Measurements from ENCODE around the gene SETD3.

The SETD3 gene

DNA sequence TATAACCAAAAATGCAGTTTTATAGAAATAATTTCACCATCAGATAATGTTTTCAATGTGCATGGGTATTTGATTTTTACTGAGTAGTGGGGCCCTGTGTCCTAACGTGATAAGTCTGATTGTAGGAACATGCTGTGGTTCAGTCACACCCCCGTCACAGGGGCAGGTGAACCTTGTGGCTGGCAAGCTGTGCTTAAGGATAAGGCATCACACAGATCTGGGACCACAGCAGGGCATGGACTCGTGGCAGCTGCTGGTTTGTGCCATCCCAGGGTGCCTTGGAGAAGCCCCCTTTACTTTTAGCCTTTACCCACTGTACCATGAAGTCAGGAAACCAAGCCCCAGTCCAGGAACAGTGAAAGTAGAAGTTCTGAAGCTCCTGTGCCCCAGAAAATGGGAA, 17.2 kb upstream of the SETD3 start:
- no peak for DNase-seq (ENCODE audit: low read depth in 2 of 2)

GRCh38 chr14:99497341-99497740, 16.7 kb upstream of the SETD3 start:
- no peak for DNase-seq (ENCODE audit: low read depth in 2 of 2)

GRCh38 chr14:99484106-99484505, 3.4 kb upstream of the SETD3 start:
- no peak for DNase-seq (ENCODE audit: low read depth in 2 of 2)

DNA sequence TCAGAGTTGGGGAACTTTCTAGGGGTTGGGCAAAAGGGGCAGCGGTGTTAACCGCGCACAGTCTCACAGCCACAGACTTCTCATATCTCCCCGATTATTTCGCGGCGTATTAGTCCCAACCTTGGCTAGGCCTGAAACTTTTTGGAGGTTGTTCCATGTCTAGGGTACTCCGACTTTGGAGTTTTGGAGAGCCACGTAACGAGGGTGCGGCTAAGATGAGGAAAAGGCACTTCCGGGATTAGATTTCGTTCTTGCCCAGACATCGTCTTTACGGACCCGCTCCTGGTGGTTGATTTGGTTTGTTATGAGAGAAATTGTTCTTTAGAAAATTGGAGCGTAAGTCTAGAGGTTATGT, 1.1 kb upstream of the SETD3 start:
- no peak for DNase-seq (ENCODE audit: low read depth in 2 of 2)

- peak; percentile 99 to 100 for DNase-seq (ENCODE audit: low read depth in 2 of 2)
Measured at GRCh38 chr14:99480917-99481744, 472 bp upstream of the SETD3 start, which contains the start of gene CCNK. TSS of gene CCNK (plus strand) at chr14:99481409. CDS start at chr14:99492678, 11,269 bp downstream.

DNA sequence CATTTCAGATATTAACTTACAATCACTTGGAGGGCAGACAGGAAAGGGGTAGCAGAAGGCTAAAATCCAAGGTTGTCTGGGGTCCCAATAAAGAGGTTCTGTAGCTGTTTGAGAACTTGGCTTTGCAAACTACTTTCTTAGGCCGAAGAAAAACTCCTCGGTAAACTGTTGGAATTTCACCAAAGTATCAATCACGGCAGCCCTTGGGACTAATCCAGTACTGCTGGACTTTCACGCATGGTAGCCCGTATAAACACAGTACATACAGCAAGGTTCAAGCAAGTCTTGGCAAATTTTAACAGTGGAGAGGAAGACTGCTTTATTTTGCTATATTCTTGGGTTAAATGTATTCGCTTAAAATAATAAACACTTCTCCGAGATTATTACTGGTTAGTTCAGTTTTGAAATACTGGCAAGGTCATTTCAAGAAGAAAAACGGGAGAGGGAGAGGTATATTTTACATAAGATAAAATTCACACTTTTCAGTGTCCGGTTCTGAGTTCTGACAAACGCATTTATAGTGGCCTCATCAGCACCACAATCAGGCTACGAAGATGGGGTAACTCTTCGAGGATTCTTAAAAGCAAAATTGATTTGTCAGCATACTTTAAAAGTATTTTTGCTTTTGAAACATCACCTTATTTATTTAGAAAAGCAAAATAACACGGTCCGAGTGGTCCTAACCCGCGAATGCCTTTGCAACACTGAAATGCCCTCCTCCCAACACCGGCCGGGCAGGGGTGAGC, 1.3 kb downstream of the SETD3 start:
- DNase-seq (ENCODE audit: low read depth in 2 of 2): no peak

GRCh38 chr14:99478128-99478527, 2.5 kb downstream of the SETD3 start:
- no peak for DNase-seq (ENCODE audit: low read depth in 2 of 2)

GRCh38 chr14:99476864-99477263, 3.8 kb downstream of the SETD3 start:
- no peak for DNase-seq (ENCODE audit: low read depth in 2 of 2)

GRCh38 chr14:99475660-99476059, 5.0 kb downstream of the SETD3 start:
- DNase-seq (ENCODE audit: low read depth in 2 of 2): no peak

DNA sequence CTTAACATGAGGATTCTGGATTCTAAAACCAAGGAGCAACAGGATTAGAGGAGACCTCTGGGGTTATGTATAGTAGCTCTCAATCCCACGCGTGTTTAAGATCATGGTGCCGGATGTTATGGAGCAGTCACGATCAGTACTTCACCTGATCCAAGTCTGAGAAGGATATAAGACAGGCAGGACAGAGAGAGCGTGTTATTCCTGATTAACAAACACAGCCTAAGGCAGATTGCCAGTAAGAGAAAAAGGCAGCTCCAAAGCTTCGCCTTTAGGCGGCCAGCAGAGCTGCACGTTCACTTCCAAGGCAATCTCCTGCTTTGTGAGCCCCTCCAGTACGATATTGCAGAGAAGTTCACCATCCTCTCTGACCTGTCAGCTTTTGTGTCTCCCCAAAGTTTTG, 5.5 kb downstream of the SETD3 start:
- no peak for DNase-seq (ENCODE audit: low read depth in 2 of 2)

GRCh38 chr14:99473458-99473857, 7.2 kb downstream of the SETD3 start:
- DNase-seq (ENCODE audit: low read depth in 2 of 2): no peak

DNA sequence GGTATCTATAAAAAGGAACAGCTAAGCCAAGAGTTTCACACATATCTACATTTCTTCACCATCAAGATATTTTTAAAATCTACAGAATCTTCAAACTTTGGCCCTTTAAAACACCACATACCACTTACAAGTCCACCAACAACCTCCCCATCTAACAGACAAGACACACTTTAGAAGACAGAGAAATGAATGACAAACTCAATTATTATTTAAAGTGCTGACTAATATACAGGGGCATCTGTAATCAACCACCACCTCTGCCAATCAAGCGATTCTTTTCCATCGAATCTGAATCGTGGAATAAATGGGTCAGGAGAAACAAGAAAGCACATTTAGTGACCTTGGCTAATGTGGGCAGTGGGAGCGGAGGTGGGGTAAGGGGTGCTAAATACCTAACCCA, 7.7 kb downstream of the SETD3 start:
- DNase-seq (ENCODE audit: low read depth in 2 of 2): no peak

GRCh38 chr14:99471731-99472130, 8.9 kb downstream of the SETD3 start:
- no peak for DNase-seq (ENCODE audit: low read depth in 2 of 2)

GRCh38 chr14:99468836-99469592, 11.6 kb downstream of the SETD3 start:
- no peak for DNase-seq (ENCODE audit: low read depth in 2 of 2)

- no peak for DNase-seq (ENCODE audit: low read depth in 2 of 2)
Measured at GRCh38 chr14:99468081-99468480, 12.6 kb downstream of the SETD3 start.

DNA sequence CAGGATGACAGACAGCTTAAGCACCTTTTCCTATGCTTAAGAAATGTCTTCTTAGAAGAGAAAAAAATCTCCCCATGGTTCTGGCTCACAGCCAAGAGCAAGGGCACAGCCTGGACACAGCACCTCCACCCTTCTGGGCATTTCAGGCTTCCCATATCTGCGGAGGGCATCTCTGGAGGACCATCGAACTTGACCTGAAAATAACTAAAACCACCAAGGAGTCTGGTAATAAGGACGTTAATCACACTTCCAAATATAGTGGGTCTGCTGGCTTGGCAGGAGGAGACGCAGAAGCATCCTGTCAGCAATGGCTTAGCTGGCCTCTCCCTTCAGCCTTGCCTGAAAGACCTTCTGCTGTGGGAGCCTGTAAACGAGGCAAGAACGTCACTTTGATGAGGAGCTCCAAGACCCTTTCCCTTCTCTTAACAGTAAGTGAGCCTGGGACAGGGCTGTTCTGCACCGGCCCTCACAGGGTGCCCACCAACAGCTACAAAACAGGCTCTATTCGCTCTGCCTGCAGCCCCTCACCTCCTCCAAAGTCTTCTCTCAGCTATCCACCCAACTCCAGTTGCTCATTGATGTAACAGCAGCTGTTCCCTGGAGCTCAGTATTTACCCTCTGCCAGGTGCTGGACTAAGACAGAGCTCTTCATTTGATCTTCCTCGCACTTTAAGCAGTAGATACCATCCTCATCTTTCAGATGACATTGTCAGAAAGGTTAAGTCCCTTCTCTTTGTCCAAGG, 13.2 kb downstream of the SETD3 start:
- DNase-seq (ENCODE audit: low read depth in 2 of 2): no peak

DNA sequence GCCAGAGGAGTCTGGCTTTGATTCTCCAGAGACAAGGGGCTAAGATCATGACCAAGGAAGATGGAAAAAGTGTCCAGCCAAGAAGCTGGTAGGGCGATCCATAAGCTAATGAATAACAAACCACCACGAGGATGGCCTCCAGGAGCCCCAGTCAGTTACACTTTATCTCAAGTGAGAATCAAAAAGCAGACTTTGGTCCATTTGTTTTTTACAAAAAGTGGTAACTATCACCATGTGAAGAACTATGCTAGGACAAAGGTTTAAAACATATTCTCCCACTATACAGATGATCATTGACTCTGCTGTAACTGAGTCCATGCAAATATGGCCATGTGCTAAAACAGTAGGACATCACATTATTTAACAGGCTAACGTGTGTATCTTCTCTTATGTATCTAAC, 13.9 kb downstream of the SETD3 start:
- no peak for DNase-seq (ENCODE audit: low read depth in 2 of 2)

DNA sequence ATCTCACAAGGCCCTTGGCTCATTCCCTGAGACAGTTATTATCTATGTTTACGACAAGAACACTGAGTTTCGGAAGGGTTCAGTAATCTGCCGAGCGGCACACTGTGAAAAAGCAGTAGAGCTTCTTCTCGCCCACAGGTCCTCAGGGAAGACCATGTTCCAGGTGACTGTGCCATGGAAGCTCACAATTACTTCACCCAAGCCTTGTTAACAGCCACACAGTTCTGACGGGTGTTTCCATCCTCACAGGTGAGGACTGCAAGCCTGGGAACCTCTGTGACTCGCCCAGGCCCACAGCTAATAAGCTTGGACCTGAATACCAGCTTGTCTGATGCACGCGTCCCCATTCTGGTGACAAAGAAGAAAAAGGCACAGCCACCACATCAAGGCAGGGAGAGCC, 15.4 kb downstream of the SETD3 start:
- no peak for DNase-seq (ENCODE audit: low read depth in 2 of 2)

DNA sequence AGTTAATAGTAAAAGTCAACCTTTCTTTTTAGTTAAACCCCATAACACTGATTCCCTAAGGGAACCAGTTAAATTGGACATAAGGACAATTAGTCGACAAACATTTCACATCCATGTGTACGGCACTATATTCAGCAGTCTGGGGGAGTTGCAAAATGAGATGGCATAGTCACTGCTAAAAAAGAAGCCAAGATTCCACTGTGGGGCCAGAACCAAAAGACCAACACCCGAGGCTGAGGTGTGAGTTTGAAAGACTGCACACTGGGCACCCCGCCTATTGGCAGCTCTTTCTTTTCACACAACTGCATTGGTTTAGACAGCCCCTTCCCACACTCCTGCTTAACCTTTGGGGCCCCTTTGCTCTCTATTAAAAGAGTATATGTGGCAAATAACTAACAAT, 16.7 kb downstream of the SETD3 start:
- DNase-seq (ENCODE audit: low read depth in 2 of 2): no peak

- no peak for DNase-seq (ENCODE audit: low read depth in 2 of 2)
Measured at GRCh38 chr14:99462210-99462609, 18.4 kb downstream of the SETD3 start.

- DNase-seq (ENCODE audit: low read depth in 2 of 2): no peak
Measured at GRCh38 chr14:99461411-99462085, 19.1 kb downstream of the SETD3 start.

Data from stimulated activated CD8-positive, alpha-beta memory T cell treated with anti-CD3 and anti-CD28 coated beads, Interleukin-2, amount 100 ng/mL, for 48 hours (primary cell).